WTC11 (cell line): ENCODE results near the gene NKD1. TPM values are rescaled to one million over a fixed set of nuclear protein-coding genes. Genes with fewer than 3 reads are reported as not detected.

ENCODE experiments used
- ATAC-seq: fragments of 200-7000 bp; cut with Tn5 transposase; 2 replicates; pipeline ENCODE4 v1.10.0; 2021; ENCODE audit warnings: mild to moderate bottlenecking, moderate library complexity
- CTCF ChIA-PET: fragments of 300-600 bp; sonication (Branson Sonifier 250); formaldehyde crosslinking; loops from one replicate; lab custom pipeline; 2021; ENCODE audit warnings: antibody characterized with exemption; lab: Charles Lee
- POLR2A ChIA-PET: fragments of 350-600 bp; sonication (Branson Sonifier 250); formaldehyde crosslinking; loops from one replicate; lab custom pipeline; 2021; ENCODE audit warnings: antibody characterized with exemption; lab: Charles Lee
- DNase-seq: peaks from one replicate; pipeline ENCODE4 v3.0.0; 2021; ENCODE audit warnings: low spot score
- H3K27ac Mint-ChIP-seq: 2 replicates; pipeline ENCODE4 v1.8.0; 2021; ENCODE audit warnings: mixed read lengths
- H3K27me3 Mint-ChIP-seq: 2 replicates; pipeline ENCODE4 v1.8.0; 2021; ENCODE audit warnings: low read depth, mild to moderate bottlenecking, moderate library complexity, mixed read lengths
- H3K36me3 Mint-ChIP-seq: 2 replicates; pipeline ENCODE4 v1.8.0; 2021; ENCODE audit warnings: mixed read lengths
- H3K4me1 Mint-ChIP-seq: 2 replicates; pipeline ENCODE4 v1.8.0; 2022; ENCODE audit warnings: mixed read lengths
- H3K4me3 Mint-ChIP-seq: 2 replicates; pipeline ENCODE4 v1.8.0; 2021; ENCODE audit warnings: mild to moderate bottlenecking, moderate library complexity, mixed read lengths
- H3K9me3 Mint-ChIP-seq: 2 replicates; pipeline ENCODE4 v1.8.0; 2021; ENCODE audit warnings: mixed read lengths
- AFF4 ChIP-seq: sonication (generic); formaldehyde crosslinking; IDR thresholded peaks from 2 replicates; pipeline ENCODE4 v1.8.1; 2023; ENCODE audit warnings: mild to moderate bottlenecking, missing genetic modification reagents, borderline replicate concordance
- AR ChIP-seq: fragments of 250-450 bp; sonication (Bioruptor Pico); IDR thresholded peaks from 2 replicates; pipeline ENCODE4 v1.9.0; 2021; ENCODE audit warnings: mild to moderate bottlenecking
- CBFB ChIP-seq: sonication (generic); formaldehyde crosslinking; IDR thresholded peaks from 2 replicates; pipeline ENCODE4 v1.8.1; 2022; ENCODE audit warnings: mild to moderate bottlenecking, low read depth, missing genetic modification reagents
- CREM ChIP-seq: sonication (generic); formaldehyde crosslinking; IDR thresholded peaks from 2 replicates; pipeline ENCODE4 v1.8.1; 2022; ENCODE audit warnings: mild to moderate bottlenecking, missing genetic modification reagents, moderate library complexity
- ESRRA ChIP-seq: sonication (generic); formaldehyde crosslinking; IDR thresholded peaks from 2 replicates; pipeline ENCODE4 v1.8.1; 2022; ENCODE audit warnings: mild to moderate bottlenecking, missing genetic modification reagents, borderline replicate concordance
- FOXK1 ChIP-seq: sonication (generic); formaldehyde crosslinking; IDR thresholded peaks from 2 replicates; pipeline ENCODE4 v1.8.0; 2022; ENCODE audit warnings: mild to moderate bottlenecking, moderate library complexity, missing genetic modification reagents
- GTF2I ChIP-seq: fragments of 250-450 bp; sonication (Bioruptor Pico); conservative IDR thresholded peaks from 2 replicates; pipeline ENCODE4 v1.4.0; 2021; ENCODE audit warnings: mild to moderate bottlenecking
- IRF1 ChIP-seq: sonication (generic); formaldehyde crosslinking; IDR thresholded peaks from 2 replicates; pipeline ENCODE4 v1.8.0; 2023; ENCODE audit warnings: missing genetic modification reagents
- JAZF1 ChIP-seq: fragments of 250-450 bp; sonication (Bioruptor Pico); IDR thresholded peaks from 2 replicates; pipeline ENCODE4 v1.9.0; 2021; ENCODE audit warnings: moderate library complexity, mild to moderate bottlenecking, inconsistent platforms
- MLX ChIP-seq: sonication (generic); formaldehyde crosslinking; IDR thresholded peaks from 2 replicates; pipeline ENCODE4 v1.8.1; 2023; ENCODE audit warnings: mild to moderate bottlenecking, missing genetic modification reagents, moderate library complexity
- MYBL2 ChIP-seq: sonication (generic); formaldehyde crosslinking; IDR thresholded peaks from 2 replicates; pipeline ENCODE4 v1.8.1; 2023; ENCODE audit warnings: mild to moderate bottlenecking, moderate library complexity, missing genetic modification reagents
- TEAD4 ChIP-seq: sonication (generic); formaldehyde crosslinking; IDR thresholded peaks from 2 replicates; pipeline ENCODE4 v1.8.0; 2022; ENCODE audit warnings: mild to moderate bottlenecking, missing genetic modification reagents
- ZBTB43 ChIP-seq: sonication (generic); formaldehyde crosslinking; IDR thresholded peaks from 2 replicates; pipeline ENCODE4 v1.8.1; 2023; ENCODE audit warnings: mild to moderate bottlenecking, missing genetic modification reagents
- ZNF263 ChIP-seq: sonication (generic); formaldehyde crosslinking; IDR thresholded peaks from 2 replicates; pipeline ENCODE4 v1.8.1; 2022; ENCODE audit warnings: low read depth, mild to moderate bottlenecking, moderate library complexity, missing genetic modification reagents
- ZNF671 ChIP-seq: fragments of 250-450 bp; sonication (Bioruptor Pico); IDR thresholded peaks from 2 replicates; pipeline ENCODE4 v1.8.0; 2021; ENCODE audit warnings: mild to moderate bottlenecking
- total RNA-seq: library from RNA; stranded (reverse); gene quantifications from 3 replicates; pipeline ENCODE4 v1.2.3, GENCODE V29; 2021
- TF ChIP-seq, protein P1 (sequence below): fragments of 250-450 bp; sonication (Bioruptor Pico); conservative IDR thresholded peaks from 2 replicates; pipeline ENCODE4 v1.9.0; 2021; ENCODE audit warnings: mild to moderate bottlenecking
- TF ChIP-seq, protein P2 (sequence below): sonication (generic); formaldehyde crosslinking; IDR thresholded peaks from 2 replicates; pipeline ENCODE4 v1.8.1; 2022; ENCODE audit warnings: missing genetic modification reagents, borderline replicate concordance
- TF ChIP-seq, protein P3 (sequence below): sonication (generic); formaldehyde crosslinking; IDR thresholded peaks from 2 replicates; pipeline ENCODE4 v1.8.0; 2022; ENCODE audit warnings: missing genetic modification reagents
- TF ChIP-seq, protein P4 (sequence below): fragments of 250-450 bp; sonication (Bioruptor Pico); IDR thresholded peaks from 2 replicates; pipeline ENCODE4 v1.9.0; 2021; ENCODE audit warnings: mild to moderate bottlenecking

The NKD1 gene
- total RNA-seq, 1 experiment from 2014 or later, result 6.0 TPM

DNA sequence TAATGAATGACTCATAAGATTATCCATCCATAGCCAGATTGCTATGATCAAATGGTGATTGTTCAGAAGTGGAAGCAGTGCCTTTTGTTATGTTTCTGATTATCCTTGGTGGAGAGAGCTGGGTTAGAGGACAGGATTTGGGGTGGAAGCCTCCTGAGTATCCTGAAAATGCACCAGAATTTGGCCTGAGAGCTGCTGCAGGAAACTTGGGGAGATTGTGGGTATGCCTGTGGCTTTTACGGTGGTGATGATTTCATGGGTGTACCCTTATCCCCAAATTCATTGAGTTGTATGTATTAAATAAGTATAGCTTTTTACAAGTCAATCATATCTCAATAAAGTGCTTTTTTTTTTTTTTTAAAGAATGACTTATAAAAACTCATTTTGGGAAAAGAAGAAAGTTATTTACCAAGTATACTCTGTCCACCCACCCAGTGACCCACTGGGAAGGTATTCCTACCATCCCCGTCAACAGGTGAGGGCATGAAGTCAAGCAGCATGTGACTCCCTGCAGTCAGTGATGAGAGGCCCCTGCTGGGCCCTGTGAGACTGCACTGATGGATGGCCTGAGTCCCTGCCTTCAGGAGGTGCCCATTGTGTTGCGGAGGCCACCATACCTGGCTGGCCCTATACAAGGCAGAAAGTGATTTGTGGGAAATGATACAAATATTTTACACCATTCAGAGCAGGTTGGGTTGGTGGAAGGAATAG is 28.4 kb downstream of the NKD1 start:
- CTCF ChIA-PET, result interaction anchor here (1.0 to 2.2 kb wide), 2 partner anchors 17 to 230 kb away, joined by 5 to 7 read pairs; no protein-coding TSS in a partner anchor
- Mint-ChIP-seq H3K4me1 (peaks cover 23% of the 10 kb centered on the region), H3K27ac (no peak overlapping the region)

More for the DNA sequence above, 28.4 kb downstream of the NKD1 start:
- POLR2A ChIA-PET, result no interaction called here
- DNase-seq (no peak), ATAC-seq (no peak)
- no peaks in the 10 kb centered on the region for H3K9me3 Mint-ChIP-seq
- no peak overlapping the region for H3K4me3 Mint-ChIP-seq
- TF ChIP-seq, protein P1, sequence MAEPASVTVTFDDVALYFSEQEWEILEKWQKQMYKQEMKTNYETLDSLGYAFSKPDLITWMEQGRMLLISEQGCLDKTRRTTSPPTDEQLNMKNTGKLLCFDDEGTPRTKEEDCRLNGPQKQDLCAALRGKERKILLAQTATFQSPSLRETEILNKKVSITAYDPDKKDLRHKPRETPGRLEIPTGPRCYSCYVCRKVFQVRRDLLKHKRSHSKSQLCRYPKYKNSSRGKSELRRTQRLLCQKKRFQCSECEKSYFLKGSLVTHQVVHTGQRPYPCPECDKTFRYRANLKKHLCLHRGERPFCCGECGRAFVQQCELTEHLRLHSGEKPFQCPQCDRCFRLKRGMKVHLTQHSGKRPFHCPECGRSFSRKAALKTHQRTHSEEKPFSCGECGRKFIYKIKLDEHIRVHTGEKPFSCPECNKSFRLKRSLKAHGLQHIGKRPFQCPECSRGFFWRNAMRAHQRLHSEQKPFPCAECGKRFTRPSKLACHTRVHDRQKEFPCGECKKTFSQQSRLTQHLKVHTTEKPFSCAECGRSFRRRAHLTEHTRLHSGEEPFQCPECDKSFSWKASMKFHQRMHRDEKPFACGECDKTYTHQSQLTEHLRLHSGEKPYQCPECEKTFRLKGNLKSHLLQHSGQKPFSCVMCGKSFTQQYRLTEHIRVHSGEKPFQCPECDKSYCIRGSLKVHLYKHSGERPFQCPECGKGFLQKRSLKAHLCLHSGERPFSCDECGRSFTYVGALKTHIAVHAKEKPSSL (CRISPR knock-in tag), result no peak
- TF ChIP-seq MYBL2 (CRISPR knock-in tag), result no peak
- no peak for TF ChIP-seq IRF1 (CRISPR knock-in tag)
- TF ChIP-seq AR (CRISPR knock-in tag), result no peak
- no peak for TF ChIP-seq CREM (CRISPR knock-in tag)
- TF ChIP-seq, protein P2, sequence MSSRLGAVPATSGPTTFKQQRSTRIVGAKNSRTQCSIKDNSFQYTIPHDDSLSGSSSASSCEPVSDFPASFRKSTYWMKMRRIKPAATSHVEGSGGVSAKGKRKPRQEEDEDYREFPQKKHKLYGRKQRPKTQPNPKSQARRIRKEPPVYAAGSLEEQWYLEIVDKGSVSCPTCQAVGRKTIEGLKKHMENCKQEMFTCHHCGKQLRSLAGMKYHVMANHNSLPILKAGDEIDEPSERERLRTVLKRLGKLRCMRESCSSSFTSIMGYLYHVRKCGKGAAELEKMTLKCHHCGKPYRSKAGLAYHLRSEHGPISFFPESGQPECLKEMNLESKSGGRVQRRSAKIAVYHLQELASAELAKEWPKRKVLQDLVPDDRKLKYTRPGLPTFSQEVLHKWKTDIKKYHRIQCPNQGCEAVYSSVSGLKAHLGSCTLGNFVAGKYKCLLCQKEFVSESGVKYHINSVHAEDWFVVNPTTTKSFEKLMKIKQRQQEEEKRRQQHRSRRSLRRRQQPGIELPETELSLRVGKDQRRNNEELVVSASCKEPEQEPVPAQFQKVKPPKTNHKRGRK (CRISPR knock-in tag), result no peak
- no peak for TF ChIP-seq JAZF1 (CRISPR knock-in tag)
- TF ChIP-seq AFF4 (CRISPR knock-in tag), result no peak
- TF ChIP-seq MLX (CRISPR knock-in tag), result no peak
- TF ChIP-seq ESRRA (CRISPR knock-in tag), result no peak
- TF ChIP-seq FOXK1 (CRISPR knock-in tag), result no peak
- TF ChIP-seq CBFB (CRISPR knock-in tag), result no peak
- TF ChIP-seq ZNF671, result no peak
- TF ChIP-seq TEAD4 (CRISPR knock-in tag), result no peak
- no peak for TF ChIP-seq ZBTB43
- no peak for TF ChIP-seq ZNF263 (CRISPR knock-in tag)
- TF ChIP-seq, protein P3, sequence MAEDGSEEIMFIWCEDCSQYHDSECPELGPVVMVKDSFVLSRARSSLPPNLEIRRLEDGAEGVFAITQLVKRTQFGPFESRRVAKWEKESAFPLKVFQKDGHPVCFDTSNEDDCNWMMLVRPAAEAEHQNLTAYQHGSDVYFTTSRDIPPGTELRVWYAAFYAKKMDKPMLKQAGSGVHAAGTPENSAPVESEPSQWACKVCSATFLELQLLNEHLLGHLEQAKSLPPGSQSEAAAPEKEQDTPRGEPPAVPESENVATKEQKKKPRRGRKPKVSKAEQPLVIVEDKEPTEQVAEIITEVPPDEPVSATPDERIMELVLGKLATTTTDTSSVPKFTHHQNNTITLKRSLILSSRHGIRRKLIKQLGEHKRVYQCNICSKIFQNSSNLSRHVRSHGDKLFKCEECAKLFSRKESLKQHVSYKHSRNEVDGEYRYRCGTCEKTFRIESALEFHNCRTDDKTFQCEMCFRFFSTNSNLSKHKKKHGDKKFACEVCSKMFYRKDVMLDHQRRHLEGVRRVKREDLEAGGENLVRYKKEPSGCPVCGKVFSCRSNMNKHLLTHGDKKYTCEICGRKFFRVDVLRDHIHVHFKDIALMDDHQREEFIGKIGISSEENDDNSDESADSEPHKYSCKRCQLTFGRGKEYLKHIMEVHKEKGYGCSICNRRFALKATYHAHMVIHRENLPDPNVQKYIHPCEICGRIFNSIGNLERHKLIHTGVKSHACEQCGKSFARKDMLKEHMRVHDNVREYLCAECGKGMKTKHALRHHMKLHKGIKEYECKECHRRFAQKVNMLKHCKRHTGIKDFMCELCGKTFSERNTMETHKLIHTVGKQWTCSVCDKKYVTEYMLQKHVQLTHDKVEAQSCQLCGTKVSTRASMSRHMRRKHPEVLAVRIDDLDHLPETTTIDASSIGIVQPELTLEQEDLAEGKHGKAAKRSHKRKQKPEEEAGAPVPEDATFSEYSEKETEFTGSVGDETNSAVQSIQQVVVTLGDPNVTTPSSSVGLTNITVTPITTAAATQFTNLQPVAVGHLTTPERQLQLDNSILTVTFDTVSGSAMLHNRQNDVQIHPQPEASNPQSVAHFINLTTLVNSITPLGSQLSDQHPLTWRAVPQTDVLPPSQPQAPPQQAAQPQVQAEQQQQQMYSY (CRISPR knock-in tag), result no peak
- TF ChIP-seq, protein P4, sequence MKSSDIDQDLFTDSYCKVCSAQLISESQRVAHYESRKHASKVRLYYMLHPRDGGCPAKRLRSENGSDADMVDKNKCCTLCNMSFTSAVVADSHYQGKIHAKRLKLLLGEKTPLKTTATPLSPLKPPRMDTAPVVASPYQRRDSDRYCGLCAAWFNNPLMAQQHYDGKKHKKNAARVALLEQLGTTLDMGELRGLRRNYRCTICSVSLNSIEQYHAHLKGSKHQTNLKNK (CRISPR knock-in tag), result no peak
- no peak for TF ChIP-seq GTF2I
- H3K36me3 Mint-ChIP-seq, result no peaks in the 10 kb centered on the region
- H3K27me3 Mint-ChIP-seq, result no peaks in the 10 kb centered on the region
